HCT116 (cell line): ENCODE data around the gene OR51V1. TPM values are rescaled to one million over a fixed set of nuclear protein-coding genes. Genes with fewer than 3 reads are reported as not detected.

Experiments
- ATAC-seq: fragments of 200-7000 bp; cut with Tn5 transposase; 2 replicates; pipeline ENCODE4 v1.9.1; 2020; ENCODE audit warnings: mild to moderate bottlenecking, moderate library complexity
- BruUV-seq: library from RNA; stranded (reverse); fragments of 400-500 nt; replicated peaks from 2 replicates; lab custom pipeline; 2021; lab: Mats Ljungman, UMichigan
- CTCF ChIA-PET: fragments of 300-600 bp; sonication (Branson Sonifier 250); formaldehyde crosslinking; loops from one replicate; lab custom pipeline; 2021; ENCODE audit warnings: antibody characterized with exemption; lab: Charles Lee
- POLR2A ChIA-PET: fragments of 300-600, 350-600 bp; sonication (Branson Sonifier 250); formaldehyde crosslinking; loops from one replicate; lab custom pipeline; 2021; ENCODE audit warnings: antibody characterized with exemption; lab: Charles Lee
- RAD21 ChIA-PET, 2 experiments: fragments of 300-600 bp; sonication (Branson Sonifier 250); formaldehyde crosslinking; loops; one replicate each; lab custom pipeline; 2023; ENCODE audit warnings: low total read pairs in 2 of 2; ENCODE audit not compliant: uncharacterized antibody in 2 of 2, unreplicated experiment in 2 of 2, low non-redundant PET in 1 of 2; lab: Charles Lee
- DNase-seq: peaks from one replicate; pipeline ENCODE4 v3.0.0-alpha.2; 2010; ENCODE audit warnings: low read depth, low spot score
- H2AFZ ChIP-seq: fragments of 200-600 bp; shearing (Covaris generic), sonication (generic); 2 replicates; pipeline ENCODE4 v1.6.1; 2017; ENCODE audit warnings: low read depth, mixed run types, mixed read lengths, antibody characterized with exemption, low read length; ENCODE audit not compliant: poor library complexity, severe bottlenecking
- H3K27ac ChIP-seq: 2 replicates; pipeline ENCODE4 v1.5.1; 2012; ENCODE audit warnings: low read depth, low read length
- H3K27me3 ChIP-seq: fragments of 200-600 bp; sonication (generic); 2 replicates; pipeline ENCODE4 v1.6.1; 2016; ENCODE audit warnings: mixed run types, low read length, mixed read lengths; ENCODE audit not compliant: insufficient read depth
- H3K36me3 ChIP-seq, 2 experiments: fragments of 200-500 bp in 1 of 2; fragments of 200-600 bp in 1 of 2; sonication (Bioruptor generic) in 1 of 2; sonication (generic) in 1 of 2; 2 replicates each; pipeline versions ENCODE4 v1.5.1 to v1.6.1; 2014 to 2016; ENCODE audit warnings: low read length in 2 of 2, inconsistent platforms in 1 of 2, mixed read lengths in 1 of 2, mixed run types in 1 of 2; ENCODE audit not compliant: insufficient read depth in 2 of 2, control insufficient read depth in 1 of 2
- H3K4me1 ChIP-seq, 2 experiments: fragments of 200-600 bp in 1 of 2; sonication (generic) in 1 of 2; 2 replicates each; pipeline versions ENCODE4 v1.5.1 to v1.6.1; 2012 to 2017; ENCODE audit warnings: low read length in 2 of 2, inconsistent platforms in 1 of 2, mild to moderate bottlenecking in 1 of 2, mixed read lengths in 1 of 2, mixed run types in 1 of 2, moderate library complexity in 1 of 2; ENCODE audit not compliant: insufficient read depth in 2 of 2, control insufficient read depth in 1 of 2
- H3K4me2 ChIP-seq: fragments of 200-600 bp; sonication (generic); 2 replicates; pipeline ENCODE4 v1.6.1; 2017; ENCODE audit warnings: mixed run types, low read length, mixed read lengths
- H3K4me3 ChIP-seq, 2 experiments: fragments of 200-600 bp in 1 of 2; sonication (generic) in 1 of 2; replicated peaks in 1 of 2; 2 replicates each; pipeline ENCODE4 v1.5.1; 2011 to 2016; ENCODE audit warnings: low read length in 2 of 2, control low read depth in 1 of 2, low read depth in 1 of 2, mild to moderate bottlenecking in 1 of 2, mixed read lengths in 1 of 2, mixed run types in 1 of 2
- H3K79me2 ChIP-seq: fragments of 200-600 bp; sonication (generic); 2 replicates; pipeline ENCODE4 v1.6.1; 2017; ENCODE audit warnings: mild to moderate bottlenecking, mixed run types, low read length, moderate library complexity, mixed read lengths; ENCODE audit not compliant: insufficient read depth
- H3K9ac ChIP-seq: fragments of 200-600 bp; sonication (generic); 2 replicates; pipeline ENCODE4 v1.6.1; 2016; ENCODE audit warnings: low read length, mixed read lengths
- H3K9me2 ChIP-seq: fragments of 200-600 bp; sonication (generic), shearing (Covaris generic); 2 replicates; pipeline ENCODE4 v1.6.1; 2017; ENCODE audit warnings: mixed run types, mild to moderate bottlenecking, moderate library complexity; ENCODE audit not compliant: insufficient read depth
- H3K9me3 ChIP-seq, 2 experiments: fragments of 200-500 bp in 1 of 2; fragments of 200-600 bp in 1 of 2; sonication (Bioruptor generic) in 1 of 2; sonication (generic) in 1 of 2; 2 replicates each; pipeline ENCODE4 v1.6.1; 2014 to 2017; ENCODE audit warnings: low read length in 2 of 2, mixed read lengths in 2 of 2, inconsistent platforms in 1 of 2, low read depth in 1 of 2, mild to moderate bottlenecking in 1 of 2, mixed run types in 1 of 2, moderate library complexity in 1 of 2; ENCODE audit not compliant: control insufficient read depth in 1 of 2, insufficient read depth in 1 of 2
- H4K20me1 ChIP-seq: fragments of 200-600 bp; sonication (generic), shearing (Covaris generic); 2 replicates; pipeline ENCODE4 v1.6.1; 2017; ENCODE audit warnings: mixed run types, mild to moderate bottlenecking, moderate library complexity; ENCODE audit not compliant: insufficient read depth
- CBX3 ChIP-seq: IDR thresholded peaks from 2 replicates; pipeline ENCODE4 v1.6.1; 2012; ENCODE audit warnings: low read depth
- CEBPB ChIP-seq: IDR thresholded peaks from 2 replicates; pipeline ENCODE4 v1.6.1; 2012; ENCODE audit warnings: low read depth
- EGR1 ChIP-seq: IDR thresholded peaks from 2 replicates; pipeline ENCODE4 v1.6.1; 2012; ENCODE audit warnings: low read depth
- EZH2 ChIP-seq: fragments of 200-600 bp; sonication (generic); IDR thresholded peaks from 2 replicates; pipeline ENCODE4 v1.6.1; 2017; ENCODE audit warnings: antibody characterized with exemption, mixed run types
- EZH2phosphoT487 ChIP-seq: fragments of 200-600 bp; IDR thresholded peaks from 2 replicates; pipeline ENCODE4 v1.6.1; 2018; ENCODE audit warnings: antibody characterized with exemption, borderline replicate concordance
- FOSL1 ChIP-seq: IDR thresholded peaks from 2 replicates; pipeline ENCODE4 v1.6.1; 2012; ENCODE audit warnings: low read depth
- POLR2A ChIP-seq: IDR thresholded peaks from 2 replicates; pipeline ENCODE4 v1.7.0; 2011; ENCODE audit warnings: borderline replicate concordance; ENCODE audit not compliant: insufficient read depth, insufficient read length; ENCODE audit errors: extremely low read depth
- POLR2AphosphoS5 ChIP-seq: IDR thresholded peaks from 2 replicates; pipeline ENCODE4 v1.6.1; 2011; ENCODE audit warnings: mild to moderate bottlenecking, low read depth, low read length, moderate library complexity
- SIN3A ChIP-seq: IDR thresholded peaks from 2 replicates; pipeline ENCODE4 v1.6.1; 2012; ENCODE audit warnings: low read depth
- SP1 ChIP-seq: IDR thresholded peaks from 2 replicates; pipeline ENCODE4 v1.6.1; 2012; ENCODE audit warnings: low read depth
- TCF7L2 ChIP-seq: IDR thresholded peaks from 2 replicates; pipeline ENCODE4 v1.7.0; 2011; ENCODE audit warnings: borderline replicate concordance, inconsistent platforms; ENCODE audit not compliant: insufficient read depth, insufficient read length; ENCODE audit errors: extremely low read depth
- YY1 ChIP-seq: IDR thresholded peaks from 2 replicates; pipeline ENCODE4 v1.6.1; 2011; ENCODE audit warnings: low read length, low read depth, moderate library complexity, mild to moderate bottlenecking; ENCODE audit not compliant: insufficient replicate concordance; ENCODE audit errors: extremely low read depth
- ZFX ChIP-seq: fragments of 450-650 bp; IDR thresholded peaks from 2 replicates; pipeline ENCODE4 v1.6.1; 2017
- ZNF274 ChIP-seq: fragments of 200-500 bp; sonication (Bioruptor generic); IDR thresholded peaks from 2 replicates; pipeline ENCODE4 v1.6.1; 2014; ENCODE audit warnings: mild to moderate bottlenecking, low read depth, low read length, inconsistent platforms
- intact Hi-C: fragments of 100-400 bp; cut with micrococcal nuclease; formaldehyde crosslinking; loops from 2 replicates; pipeline ENCODE4 v1.10.0; 2022
- total RNA-seq: library from RNA; stranded (reverse); gene quantifications from one replicate; pipeline ENCODE4 v1.2.1, GENCODE V29; 2021; ENCODE audit not compliant: unreplicated experiment
- TF ChIP-seq, protein P1 (sequence below), 3 experiments: fragments of 200-600 bp in 1 of 3; sonication (generic) in 1 of 3; IDR thresholded peaks in 2 of 3; conservative IDR thresholded peaks in 1 of 3; 2 replicates each; pipeline ENCODE4 v1.5.1; 2012 to 2017; ENCODE audit warnings: low read depth in 2 of 3, low read length in 2 of 3, antibody characterized with exemption in 1 of 3, borderline replicate concordance in 1 of 3, control low read depth in 1 of 3, mild to moderate bottlenecking in 1 of 3, mixed read lengths in 1 of 3, mixed run types in 1 of 3, moderate library complexity in 1 of 3; ENCODE audit not compliant: insufficient read depth in 1 of 3
- TF ChIP-seq, protein P2 (sequence below): IDR thresholded peaks from 2 replicates; pipeline ENCODE4 v1.6.1; 2011; ENCODE audit warnings: mild to moderate bottlenecking, low read length, moderate library complexity; ENCODE audit not compliant: insufficient replicate concordance; ENCODE audit errors: extremely low read depth
- TF ChIP-seq, protein P3 (sequence below): IDR thresholded peaks from 2 replicates; pipeline ENCODE4 v1.6.1; 2012
- TF ChIP-seq, protein P4 (sequence below): IDR thresholded peaks from 2 replicates; pipeline ENCODE4 v1.6.1; 2012; ENCODE audit warnings: low read depth

OR51V1 gene
- total RNA-seq, 1 experiment from 2014 or later: not detected

DNA sequence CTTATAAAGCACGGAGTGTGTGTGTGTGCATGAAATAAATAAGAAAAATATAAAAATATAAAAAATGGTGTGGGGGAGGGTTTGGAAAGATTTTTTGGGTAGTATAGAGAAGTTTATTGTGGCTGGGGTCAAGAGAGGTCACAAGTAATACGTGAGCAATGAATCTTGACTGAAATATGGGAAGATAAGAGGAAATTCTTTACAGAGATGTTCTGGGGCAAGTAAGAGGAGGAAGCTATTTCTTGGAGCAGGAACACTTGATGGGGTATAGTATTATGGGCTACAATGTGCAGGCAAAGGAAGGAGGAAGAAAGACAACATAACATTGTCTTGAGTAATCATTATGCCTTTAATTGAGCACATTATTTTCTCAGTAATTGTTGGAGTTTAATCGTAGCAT lies 31.7 kb upstream of the OR51V1 start:
- H3K27me3 ChIP-seq: peaks cover 23% of the 10 kb centered on the region
- no peak for DNase-seq
- no peak overlapping the region for H3K9ac ChIP-seq
- H3K9me3 ChIP-seq: no peaks in the 10 kb centered on the region
- no peaks in the 10 kb centered on the region for H3K9me2 ChIP-seq
- ChIA-PET RAD21 (no interaction called here), POLR2A (no interaction called here), CTCF (no interaction called here)
- BruUV-seq: no TSS peak
- no peaks in the 10 kb centered on the region for H3K36me3 ChIP-seq
- no peak overlapping the region for H3K4me2 ChIP-seq
- H2AFZ ChIP-seq: no peak overlapping the region
- H3K4me3 ChIP-seq: no peak overlapping the region
- intact Hi-C loops: no loop called here
- ATAC-seq: no peak
- H3K79me2 ChIP-seq: no peaks in the 10 kb centered on the region
- H3K27ac ChIP-seq: no peak overlapping the region
- H4K20me1 ChIP-seq: no peaks in the 10 kb centered on the region
- no peaks in the 10 kb centered on the region for H3K4me1 ChIP-seq
- TF ChIP-seq POLR2AphosphoS5 (no peak), ZNF274 (no peak), EZH2phosphoT487 (no peak), EGR1 (no peak), CBX3 (no peak), SIN3A (no peak), POLR2A (no peak), FOSL1 (no peak), ZFX (no peak), EZH2 (no peak), YY1 (no peak), SP1 (no peak), TCF7L2 (no peak), CEBPB (no peak)
- TF ChIP-seq, protein P1, sequence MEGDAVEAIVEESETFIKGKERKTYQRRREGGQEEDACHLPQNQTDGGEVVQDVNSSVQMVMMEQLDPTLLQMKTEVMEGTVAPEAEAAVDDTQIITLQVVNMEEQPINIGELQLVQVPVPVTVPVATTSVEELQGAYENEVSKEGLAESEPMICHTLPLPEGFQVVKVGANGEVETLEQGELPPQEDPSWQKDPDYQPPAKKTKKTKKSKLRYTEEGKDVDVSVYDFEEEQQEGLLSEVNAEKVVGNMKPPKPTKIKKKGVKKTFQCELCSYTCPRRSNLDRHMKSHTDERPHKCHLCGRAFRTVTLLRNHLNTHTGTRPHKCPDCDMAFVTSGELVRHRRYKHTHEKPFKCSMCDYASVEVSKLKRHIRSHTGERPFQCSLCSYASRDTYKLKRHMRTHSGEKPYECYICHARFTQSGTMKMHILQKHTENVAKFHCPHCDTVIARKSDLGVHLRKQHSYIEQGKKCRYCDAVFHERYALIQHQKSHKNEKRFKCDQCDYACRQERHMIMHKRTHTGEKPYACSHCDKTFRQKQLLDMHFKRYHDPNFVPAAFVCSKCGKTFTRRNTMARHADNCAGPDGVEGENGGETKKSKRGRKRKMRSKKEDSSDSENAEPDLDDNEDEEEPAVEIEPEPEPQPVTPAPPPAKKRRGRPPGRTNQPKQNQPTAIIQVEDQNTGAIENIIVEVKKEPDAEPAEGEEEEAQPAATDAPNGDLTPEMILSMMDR (IDR thresholded peaks at IDR 0.05 in 2 of 3, conservative IDR thresholded peaks at IDR 0.05 in 1 of 3; ENCODE audit: borderline replicate concordance in 1 of 3, insufficient read depth in 1 of 3, low read depth in 2 of 3, low read length in 2 of 3): no peak
- TF ChIP-seq, protein P2, sequence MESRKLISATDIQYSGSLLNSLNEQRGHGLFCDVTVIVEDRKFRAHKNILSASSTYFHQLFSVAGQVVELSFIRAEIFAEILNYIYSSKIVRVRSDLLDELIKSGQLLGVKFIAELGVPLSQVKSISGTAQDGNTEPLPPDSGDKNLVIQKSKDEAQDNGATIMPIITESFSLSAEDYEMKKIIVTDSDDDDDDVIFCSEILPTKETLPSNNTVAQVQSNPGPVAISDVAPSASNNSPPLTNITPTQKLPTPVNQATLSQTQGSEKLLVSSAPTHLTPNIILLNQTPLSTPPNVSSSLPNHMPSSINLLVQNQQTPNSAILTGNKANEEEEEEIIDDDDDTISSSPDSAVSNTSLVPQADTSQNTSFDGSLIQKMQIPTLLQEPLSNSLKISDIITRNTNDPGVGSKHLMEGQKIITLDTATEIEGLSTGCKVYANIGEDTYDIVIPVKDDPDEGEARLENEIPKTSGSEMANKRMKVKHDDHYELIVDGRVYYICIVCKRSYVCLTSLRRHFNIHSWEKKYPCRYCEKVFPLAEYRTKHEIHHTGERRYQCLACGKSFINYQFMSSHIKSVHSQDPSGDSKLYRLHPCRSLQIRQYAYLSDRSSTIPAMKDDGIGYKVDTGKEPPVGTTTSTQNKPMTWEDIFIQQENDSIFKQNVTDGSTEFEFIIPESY: no peak
- TF ChIP-seq, protein P3, sequence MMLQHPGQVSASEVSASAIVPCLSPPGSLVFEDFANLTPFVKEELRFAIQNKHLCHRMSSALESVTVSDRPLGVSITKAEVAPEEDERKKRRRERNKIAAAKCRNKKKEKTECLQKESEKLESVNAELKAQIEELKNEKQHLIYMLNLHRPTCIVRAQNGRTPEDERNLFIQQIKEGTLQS: no peak
- TF ChIP-seq, protein P4, sequence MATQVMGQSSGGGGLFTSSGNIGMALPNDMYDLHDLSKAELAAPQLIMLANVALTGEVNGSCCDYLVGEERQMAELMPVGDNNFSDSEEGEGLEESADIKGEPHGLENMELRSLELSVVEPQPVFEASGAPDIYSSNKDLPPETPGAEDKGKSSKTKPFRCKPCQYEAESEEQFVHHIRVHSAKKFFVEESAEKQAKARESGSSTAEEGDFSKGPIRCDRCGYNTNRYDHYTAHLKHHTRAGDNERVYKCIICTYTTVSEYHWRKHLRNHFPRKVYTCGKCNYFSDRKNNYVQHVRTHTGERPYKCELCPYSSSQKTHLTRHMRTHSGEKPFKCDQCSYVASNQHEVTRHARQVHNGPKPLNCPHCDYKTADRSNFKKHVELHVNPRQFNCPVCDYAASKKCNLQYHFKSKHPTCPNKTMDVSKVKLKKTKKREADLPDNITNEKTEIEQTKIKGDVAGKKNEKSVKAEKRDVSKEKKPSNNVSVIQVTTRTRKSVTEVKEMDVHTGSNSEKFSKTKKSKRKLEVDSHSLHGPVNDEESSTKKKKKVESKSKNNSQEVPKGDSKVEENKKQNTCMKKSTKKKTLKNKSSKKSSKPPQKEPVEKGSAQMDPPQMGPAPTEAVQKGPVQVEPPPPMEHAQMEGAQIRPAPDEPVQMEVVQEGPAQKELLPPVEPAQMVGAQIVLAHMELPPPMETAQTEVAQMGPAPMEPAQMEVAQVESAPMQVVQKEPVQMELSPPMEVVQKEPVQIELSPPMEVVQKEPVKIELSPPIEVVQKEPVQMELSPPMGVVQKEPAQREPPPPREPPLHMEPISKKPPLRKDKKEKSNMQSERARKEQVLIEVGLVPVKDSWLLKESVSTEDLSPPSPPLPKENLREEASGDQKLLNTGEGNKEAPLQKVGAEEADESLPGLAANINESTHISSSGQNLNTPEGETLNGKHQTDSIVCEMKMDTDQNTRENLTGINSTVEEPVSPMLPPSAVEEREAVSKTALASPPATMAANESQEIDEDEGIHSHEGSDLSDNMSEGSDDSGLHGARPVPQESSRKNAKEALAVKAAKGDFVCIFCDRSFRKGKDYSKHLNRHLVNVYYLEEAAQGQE: no peak
- TF ChIP-seq, all 23 proteins: peak for 0
